OCI-M2 (cell line): Measurements from ENCODE around the gene TDRD9.

Experiments used
- DNase-seq: peaks from one replicate; lab custom pipeline; 2025; ENCODE audit not compliant: unreplicated experiment; lab: John Stamatoyannopoulos, UW

TDRD9 gene

DNA sequence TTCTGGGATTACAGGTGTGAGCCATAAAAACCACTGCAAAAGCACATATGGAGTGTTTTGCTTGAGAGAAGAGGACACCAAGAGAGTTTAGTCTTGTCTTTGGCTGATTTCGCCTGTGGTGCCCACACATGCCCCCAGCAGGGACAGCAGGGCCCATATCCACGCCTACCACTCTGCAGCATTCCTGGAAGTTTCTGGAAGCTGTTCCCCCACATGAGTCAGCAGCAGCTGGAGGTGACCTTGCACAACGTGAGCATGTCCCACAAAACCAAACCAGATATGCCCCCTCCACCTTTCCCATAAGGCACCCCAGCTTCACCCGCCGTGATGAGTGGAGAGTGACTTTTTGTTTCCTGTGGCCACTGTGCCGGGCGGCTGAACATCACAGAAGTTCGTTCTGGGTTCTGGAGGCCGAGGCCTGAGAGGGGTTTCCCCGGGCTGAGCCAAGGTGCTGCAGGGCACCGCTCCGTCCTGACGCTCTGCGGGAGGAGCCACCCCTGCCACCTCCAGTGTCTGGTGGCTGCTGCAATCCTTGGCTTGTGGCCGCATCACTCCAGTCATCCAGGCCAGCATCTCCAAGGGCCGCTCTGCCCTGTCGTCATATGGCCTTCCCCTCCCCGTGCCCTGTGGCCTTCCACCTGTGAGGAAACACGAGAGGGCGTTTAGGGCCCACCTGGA, 162.0 kb downstream of the TDRD9 start:
- DNase-seq = no peak

DNA sequence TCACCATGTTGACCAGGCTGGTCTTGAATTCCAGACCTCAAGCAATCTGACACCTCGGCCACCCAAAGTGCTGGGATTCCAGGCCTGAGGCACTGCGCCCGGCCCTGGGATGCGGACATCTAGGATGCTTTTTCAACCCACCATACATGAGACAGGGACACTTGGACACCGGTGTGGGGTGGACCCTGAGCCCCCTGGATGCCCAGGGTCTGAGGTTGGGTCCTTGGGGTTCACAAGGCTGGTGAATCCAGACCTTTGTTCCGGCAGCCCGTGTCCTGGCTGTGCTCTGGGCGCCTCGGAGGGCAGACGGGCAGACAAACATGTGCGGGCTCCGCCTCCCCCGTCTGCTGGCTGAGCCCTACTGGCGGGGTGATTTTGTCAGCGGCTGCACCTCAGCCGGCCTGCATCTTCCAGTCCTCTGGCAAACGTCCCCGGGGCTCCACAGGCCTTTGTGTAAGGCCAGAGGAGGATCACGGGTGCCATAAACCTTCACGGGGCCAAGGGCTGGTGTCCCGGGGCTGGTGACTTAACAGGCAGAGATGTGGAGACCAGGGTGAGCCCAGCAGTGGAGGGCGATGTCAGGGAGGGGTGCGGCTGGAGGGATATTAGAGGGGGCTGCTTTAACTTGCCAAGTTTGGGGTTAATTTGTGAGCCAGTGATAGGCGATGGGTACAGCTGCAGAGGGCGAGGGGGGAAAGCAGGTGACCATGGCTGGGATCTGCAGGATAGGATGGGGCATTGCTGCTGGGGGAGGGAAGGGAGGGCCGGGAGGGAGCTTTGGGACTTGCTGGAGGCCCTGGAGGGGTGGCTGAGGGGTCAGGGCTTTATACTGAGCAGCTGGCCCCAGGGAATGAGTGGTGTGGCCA, 163.0 kb downstream of the TDRD9 start:
- DNase-seq = no peak

DNA sequence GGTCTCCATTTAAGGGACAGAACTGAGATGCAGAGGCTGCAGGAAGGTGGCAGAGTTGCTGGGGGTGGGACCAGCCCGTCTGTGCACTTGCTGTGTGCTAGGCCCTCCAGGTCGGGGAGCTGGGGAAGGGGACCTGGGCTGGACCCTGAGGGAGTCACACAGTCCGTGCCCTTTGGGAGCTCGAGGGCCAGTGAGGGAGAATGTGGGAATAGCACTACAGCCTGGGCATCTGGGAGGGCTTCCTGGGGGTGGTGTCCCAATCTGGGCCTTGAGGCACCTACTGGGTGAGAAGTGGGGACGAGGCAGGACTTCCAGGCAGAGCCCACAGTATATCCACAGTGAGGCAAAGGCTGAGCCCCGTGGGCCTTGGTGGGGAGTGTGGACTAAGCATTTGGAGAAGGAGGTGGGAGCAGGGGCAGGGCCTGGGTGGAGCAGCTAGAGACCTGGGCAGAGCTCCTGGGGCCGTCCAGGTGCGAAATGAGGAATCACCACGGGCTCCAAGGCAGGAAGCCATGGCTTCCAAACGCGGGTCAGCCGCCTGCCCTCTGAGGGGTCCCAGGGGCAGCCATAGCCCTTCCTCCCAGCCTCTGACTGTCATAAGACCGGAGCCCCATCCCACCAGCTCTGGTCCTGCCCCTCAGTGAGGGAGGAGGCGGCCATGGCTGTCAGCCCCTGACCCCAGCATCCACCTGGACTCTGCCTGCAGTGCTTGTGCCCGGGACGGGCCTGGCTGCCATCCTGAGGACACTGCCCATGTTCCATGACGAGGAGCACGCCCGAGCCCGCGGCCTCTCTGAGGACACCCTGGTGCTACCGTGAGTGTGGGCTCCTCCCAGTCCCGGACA, 163.9 kb downstream of the TDRD9 start:
- no peak for DNase-seq

DNA sequence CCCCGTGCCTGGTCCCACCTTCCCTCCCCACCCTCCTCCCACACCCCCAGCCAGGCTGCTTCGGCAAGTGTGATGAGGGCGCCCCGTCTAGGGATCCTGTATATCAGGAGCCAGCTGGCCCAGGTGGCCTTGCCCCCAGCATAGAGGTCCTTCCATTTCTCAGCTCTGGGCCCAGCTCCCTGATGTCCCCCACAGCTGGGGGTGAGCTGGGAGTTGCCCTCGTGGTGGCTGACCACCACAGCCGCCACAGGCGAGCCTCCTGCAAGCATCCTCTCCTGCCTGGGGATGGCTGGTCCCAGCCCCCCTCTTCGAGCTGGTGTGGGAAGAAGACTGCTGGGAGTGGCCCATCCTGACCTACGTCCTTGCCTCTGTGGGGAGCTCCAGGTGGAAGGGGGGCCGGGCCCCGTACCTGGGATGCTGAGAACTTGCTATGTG, 164.7 kb downstream of the TDRD9 start:
- DNase-seq = no peak

DNA sequence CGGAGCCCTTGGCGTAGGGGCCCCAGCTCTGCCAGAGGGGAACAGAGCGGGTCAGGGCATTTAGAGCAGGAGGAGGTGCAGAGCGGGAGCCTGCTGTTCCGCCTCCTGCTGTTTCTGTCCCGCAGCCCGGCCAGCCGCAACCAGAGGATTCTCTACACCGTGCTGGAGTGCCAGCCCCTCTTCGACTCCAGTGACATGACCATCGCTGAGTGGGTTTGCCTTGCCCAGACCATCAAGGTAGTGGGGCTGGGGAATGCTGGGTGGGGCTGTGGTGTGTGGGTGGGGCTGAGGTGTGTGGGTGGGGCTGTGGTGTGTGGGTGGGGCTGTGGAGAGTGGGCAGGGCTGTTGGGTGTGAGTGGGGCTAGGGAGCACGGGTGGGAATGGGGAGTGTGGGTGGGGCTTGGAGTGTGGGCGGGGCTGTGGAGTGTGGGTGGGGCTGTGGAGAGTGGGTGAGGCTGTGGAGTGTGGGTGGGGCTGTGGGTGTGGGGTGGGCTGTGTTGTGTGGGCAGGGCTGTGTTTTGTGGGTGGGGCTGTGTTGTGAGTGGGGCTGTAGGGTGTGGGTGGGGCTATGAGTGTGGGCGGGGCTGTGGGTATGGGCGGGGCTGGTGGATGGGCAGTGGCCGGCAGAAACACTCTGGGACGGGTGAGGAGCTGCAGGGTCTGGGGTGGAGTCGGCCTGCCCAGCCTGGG, 165.3 kb downstream of the TDRD9 start:
- DNase-seq = no peak

DNA sequence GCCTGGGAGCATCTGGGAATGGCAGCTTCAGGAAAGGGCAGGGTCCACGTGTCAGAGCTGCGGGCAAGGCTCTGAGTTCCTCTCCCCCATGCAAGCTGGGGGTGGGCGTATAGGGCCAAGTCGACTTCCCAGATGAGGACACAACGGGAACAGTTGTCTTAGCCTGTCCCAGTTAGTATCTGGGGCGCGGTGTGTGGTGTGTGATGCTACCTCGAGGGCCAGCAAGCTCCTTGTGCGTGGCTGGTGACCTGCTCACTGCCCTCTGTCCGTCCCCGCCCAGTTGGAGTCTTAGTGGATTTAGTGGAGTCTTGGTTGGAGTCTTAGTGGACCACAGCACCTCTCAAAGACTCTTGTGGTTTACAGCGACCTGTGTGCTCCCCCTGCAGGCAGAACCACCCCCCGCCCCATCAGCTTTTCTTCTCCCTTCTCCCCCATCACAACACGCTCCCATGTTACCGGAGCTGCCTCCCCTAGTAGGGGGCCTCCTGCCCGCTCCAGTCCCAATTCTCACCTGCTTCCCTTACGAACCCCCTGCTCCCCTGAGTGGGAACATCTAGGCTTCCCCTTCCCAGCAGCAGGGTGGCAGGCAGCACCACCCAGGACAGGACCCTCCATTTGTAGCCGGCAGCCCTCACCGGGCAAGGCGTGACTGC, 165.9 kb downstream of the TDRD9 start:
- no peak for DNase-seq

DNA sequence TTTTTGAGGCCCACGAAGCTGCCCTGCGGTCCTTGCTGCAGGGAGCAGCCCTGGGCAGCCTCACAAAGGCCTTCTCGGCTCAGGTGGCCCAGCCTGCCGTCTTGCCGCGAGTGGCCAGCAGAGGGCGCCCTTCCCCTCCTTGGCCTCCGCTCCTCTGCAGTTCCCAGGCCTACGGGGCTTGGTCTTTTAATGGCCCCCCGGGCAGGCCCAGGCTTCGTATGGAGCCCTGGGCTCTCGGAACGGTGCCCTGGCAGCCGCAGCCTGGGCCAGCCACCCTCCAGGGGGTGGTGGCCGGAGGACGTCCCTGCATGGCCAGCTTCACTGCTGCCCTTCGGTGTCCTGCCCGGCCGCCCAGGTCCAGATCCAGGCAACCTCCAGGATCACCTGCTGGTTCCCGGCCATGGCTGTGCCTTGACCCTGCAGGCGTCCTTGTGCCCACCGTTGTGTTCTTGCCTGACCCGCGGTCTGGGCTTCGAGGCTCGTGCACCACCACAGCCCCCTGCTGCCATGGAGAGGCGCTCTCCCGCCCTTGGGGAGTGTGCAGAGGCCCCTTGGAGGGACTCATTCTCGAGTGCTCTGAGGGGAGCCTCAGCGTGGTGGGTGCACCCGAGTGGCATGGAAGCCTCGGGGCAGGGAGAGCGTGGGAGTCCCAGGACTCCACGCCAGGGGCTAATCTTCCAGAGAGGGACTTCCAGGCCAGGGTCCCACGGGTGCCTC, 166.6 kb downstream of the TDRD9 start:
- no peak for DNase-seq

DNA sequence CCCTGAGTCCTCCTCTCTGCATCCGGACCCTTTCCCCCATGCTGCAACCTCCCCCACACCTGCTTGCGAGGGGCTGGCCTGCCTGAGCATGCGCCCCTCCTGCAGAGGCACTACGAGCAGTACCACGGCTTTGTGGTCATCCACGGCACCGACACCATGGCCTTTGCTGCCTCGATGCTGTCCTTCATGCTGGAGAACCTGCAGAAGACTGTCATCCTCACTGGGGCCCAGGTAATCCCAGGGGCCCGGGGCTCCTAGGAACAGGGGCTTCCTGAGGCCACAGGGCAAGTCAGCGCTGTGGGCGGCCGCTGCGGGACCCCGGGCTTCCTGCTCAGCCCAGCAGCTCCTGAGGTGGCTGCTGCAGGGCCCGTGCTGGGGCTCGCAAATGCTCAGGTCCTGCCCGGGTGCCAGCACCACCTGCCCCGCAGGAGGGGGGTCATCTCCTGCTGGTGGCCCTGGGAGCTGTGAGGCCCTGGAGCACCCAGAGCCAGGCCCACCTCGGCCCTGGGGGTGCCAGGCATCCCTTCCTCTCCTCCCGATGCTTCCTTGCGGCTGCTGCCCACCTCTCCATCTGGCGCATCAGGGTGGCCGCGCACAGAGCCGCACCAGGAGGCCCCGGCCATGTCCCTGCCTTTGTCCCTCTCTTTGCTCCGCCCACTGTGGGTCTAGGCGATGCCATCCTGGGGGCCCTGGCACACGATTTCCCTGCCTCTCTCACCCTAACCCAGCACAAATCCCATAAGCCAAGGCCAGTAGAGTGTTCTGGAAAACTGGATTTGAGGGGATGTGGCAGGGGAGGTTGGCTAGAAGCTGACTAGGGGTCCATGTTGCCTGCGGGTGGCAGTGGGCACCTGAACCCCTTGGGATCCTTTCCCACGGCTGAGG, 167.4 kb downstream of the TDRD9 start:
- no peak for DNase-seq

DNA sequence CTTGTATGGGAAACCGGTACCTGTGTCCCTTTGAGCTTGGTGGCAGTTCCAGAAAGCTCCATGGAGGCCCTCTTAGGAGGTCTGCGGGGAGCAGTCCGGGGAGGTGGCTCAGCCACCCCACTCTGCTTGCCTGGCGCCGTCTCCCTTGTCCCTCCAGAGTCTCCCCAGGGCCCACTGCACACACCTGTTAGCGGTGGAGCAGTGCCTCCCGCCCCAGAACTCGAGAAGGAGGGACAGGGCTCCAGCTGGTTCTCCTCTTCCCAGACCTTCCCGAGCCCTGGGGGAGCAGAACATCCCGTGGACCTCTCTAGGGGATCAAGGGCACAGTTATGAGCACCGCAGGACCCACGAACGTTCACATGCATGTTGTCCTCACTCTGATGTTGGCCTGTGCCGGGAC, 168.1 kb downstream of the TDRD9 start:
- no peak for DNase-seq

DNA sequence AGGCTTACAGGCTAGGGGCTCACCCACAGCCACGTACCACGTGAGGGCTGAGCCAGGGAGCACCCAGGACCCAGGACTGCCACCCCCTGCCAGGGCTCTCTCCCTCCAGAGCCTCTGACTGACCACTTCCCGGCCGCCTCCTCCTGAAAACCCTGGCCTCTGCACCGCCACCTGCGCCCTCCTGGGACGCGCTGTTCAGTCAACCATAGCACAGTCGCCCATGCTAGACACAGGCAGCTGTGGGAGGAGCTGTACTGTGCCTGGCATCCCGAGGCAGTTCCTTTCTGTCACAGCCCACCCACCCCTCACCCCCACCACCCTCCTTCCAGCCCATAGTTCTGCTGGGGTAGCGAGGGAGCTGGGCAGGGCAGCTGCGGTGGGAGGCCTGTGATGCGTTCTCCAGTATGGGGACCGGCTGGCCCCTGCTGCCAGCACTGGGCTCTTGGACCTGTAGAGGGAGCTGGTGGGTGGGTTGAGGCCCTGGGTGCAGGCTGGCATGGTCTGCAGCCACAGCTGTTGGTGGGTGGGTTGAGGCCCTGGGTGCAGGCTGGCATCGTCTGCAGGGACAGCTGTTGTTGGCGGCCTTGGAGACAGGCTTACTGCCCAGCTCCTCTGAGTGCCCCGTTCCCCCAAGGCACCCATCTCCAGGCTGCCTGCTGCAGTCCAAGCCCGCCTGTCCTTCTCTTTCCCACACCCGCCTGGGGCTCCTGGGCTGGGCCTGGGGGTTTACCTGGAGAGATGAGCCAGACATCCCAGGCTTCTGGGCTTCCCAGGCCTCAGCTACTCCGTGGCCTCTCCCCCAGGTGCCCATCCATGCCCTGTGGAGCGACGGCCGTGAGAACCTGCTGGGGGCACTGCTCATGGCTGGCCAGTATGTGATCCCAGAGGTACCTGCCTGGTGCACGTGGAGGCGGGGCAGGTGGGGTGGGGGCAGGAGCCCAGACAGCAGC, 168.8 kb downstream of the TDRD9 start:
- no peak for DNase-seq

DNA sequence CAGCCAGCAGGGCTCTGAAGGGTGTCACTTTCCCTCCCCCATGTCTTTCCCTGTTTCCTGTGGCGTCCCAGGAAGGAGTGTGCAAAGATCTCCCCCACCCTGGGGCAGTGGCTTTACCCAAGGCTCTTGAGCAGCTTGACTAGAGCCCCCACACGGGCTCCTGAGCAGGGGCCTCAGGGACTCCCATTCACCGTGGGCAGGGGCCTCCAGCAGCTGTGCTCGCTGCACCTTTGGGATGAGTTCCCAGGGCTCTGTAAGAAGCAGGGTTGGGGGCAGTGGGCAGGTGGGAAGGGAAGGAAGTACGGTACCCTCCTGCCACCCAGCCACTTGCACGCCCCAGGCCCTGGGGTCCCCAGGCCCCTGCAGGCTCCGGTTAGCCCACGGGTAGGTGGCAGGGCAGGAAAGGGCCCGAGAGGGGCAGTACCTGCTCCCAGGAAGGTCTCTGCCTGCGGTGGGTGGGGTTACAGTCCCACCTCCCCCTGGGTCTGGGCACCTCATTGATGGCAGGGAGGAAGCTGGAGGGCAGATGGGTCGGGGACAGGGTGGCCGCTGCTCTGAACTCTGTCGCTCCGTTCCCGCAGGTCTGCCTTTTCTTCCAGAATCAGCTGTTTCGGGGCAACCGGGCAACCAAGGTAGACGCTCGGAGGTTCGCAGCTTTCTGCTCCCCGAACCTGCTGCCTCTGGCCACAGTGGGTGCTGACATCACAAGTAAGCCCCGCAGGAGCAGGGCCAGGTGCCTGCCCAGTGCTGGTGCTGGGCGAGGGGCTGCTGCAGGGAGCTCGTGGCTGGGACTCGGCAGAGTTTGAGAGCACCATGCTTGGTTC, 170.2 kb downstream of the TDRD9 start:
- no peak for DNase-seq

DNA sequence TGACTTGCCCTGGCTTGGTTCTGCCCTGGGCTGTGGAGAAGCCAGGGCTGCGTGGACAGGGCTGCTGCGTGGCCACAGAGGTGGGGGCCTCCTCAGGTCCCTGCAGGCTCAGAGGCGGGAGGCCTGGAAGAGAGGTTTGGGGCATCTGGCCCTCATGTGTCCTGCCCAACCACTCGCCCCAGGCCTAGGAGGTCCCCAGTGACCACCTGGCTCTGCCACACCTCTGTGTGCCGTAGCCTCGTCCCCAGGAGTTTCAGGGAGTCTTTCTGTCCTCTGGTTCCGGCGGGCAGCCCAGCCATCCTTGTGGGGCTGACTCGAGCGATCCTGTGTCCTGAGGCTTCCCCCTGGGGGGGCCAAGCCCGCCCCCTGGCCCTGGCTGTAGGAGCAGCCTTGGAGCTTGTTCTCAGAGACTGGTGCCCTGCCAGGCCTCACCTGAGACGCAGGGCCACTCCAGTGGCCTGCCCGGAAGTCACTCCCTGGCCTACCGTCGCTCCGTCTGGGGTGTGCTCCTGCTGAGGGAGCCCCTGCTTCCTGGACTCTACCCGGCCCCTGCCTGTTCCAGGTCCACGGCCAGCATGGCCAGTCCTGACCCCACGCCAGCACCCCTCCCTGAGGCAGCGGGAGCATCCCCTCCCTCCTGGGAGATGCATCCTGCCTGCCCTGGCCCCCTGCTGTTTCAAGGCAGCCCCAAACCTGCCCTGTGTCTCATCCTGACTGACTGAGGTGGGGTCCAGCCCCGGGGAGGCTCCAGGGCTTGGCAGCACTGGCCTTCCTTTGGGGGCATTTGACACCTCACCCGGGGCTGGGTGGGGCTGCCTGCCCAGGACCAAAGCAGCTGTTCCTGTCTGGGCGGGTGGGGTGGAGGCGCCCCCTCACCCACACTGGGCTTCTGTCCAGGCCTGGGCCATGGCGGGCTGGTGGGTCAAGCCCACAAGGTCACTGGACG, 171.1 kb downstream of the TDRD9 start:
- no peak for DNase-seq

DNA sequence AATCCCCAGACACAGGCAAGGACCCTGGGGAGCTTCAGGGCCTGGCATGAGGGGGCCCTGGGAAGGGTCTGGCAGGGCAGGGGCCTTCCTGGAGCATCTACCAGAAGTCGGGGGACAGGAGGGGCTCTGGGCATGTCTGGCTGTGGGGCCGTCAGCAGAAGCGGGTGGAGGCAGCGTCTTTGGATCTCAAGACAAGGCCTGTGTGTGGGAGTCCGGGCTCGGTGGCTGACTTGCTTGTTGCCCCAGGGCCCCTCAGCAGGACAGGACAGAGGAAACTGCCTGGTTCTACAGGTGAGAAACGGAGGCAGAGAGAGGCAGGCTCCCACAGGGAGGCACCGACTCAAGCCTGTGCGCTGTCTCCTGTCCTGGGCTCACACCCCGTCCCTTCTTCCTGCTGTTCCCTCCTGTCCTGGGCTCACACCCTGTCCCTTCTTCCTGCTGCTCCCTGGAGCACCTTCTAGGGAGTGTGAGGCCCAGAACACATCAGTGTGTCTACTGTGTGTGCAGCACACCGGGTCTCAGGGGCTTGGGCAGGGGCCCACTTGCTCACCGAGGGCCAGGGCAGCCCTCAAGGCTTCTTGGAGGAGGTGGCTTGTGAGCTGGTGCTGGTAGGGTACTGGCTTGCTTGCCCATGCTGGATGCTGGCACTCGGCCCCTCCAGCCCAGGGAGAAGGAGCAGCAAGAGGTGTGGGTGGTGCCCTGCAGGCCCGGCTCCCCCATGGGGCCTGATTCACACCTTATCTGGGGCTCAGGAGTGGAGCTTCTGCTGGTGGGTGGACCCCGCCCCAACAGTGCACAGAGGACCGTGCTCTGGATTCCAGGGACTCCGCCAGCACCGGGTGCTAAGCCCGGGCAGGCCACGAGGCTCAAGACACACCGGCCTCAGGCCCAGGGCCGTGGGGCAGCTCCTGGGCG, 172.2 kb downstream of the TDRD9 start:
- DNase-seq = no peak

DNA sequence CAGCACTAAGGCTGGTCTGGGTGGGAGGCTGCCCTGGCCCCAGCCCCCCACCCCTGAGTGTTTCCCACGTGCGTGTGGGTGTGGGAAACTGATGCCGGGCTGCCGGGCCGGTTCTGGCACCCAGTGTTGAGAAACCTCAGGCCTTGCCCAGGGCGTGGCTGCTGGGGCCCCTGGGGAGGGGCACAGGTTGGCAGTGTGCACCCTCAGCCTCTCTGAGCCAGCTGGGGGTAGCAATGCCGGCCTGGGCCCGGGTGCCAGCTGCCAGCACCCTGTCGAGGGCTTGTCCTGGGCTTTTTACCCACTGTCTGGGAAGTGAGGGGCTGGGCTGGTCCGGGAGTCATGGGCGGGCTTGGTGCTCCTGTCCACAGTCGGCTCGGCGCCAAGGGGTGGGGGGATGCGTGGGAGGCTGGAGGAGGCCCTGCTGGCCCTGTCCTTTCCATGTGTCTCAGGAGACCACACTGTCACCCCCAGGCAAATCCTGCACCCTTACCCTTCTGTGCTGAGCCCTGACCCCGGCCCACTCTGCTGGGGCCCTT, 172.9 kb downstream of the TDRD9 start:
- DNase-seq = no peak
